NCI-H748 (cell line): Measurements from ENCODE around the gene RGL2.
"Not testable (repeated sequence)": the region's sequence is repeated elsewhere in the genome, so short reads cannot be mapped to it uniquely, and the experiment has no call there.

ENCODE experiments used
- DNase-seq: peaks from one replicate; lab custom pipeline; 2025; ENCODE audit not compliant: unreplicated experiment; lab: John Stamatoyannopoulos, UW

RGL2 gene

DNA sequence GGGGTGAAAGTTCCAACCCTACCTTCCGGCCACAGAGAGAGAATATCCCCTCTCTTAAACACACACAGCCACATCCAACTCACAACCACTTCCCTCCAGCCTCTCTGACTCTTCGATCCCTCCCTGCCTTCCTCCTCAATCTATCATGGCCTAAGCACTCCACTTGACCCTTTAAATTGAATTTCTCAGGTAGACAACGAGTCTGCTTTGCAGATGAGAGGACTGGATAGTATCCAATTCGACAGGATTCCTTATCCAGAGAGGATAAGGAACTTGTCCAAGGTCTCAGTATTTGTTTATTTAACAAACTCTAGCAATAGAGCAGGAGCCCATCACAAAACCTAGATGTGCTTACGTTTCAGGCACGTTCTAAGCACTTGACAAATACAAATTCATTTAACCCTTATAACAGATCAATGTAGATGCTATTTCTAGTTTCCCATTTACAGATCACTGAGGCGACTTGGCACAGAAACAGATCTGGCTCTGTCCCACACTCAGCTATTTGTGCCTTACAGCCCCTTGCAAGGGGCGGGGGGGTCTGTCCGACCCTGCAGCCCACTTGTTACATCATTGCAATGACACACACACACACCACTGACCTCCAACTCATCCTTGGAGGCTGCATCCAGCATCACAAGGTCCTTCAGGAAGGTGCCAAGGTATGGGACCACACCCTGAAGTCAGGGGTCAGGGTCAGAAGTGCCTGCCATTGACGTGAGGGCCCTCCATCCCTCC is 4.5 kb downstream of the RGL2 start:
- no peak for DNase-seq

DNA sequence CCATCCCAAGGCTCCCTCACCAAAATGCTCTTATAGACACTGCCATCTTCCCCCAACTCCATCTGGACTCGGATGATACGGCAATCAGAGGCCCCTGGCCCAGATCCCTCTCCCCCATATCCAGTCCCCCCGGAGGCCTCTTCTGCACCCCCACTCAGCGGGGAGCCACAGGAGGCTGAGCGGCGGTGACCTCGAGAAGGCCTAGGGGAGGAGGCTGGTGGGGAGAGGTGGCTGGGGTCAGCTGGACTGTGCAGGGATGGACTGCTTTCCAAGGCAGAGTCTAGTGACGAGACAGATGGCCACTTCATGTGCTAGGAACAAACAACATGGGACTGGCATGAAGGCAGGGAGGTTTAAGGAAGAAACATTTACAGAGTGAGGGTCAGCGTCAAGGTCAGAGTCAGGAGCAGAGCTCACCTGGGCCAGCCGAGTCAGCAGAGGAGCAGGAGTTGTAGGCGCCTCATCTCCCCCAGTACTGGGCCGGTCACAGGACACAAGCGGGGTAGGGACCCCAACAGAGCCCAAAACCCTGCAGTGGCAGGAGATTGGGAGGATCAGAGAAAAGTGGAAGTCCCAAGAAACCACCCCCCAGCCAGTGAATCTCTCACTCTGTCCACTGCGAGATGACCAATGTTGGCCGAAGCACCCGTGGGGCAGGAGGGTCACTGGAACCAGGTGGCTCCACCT is 5.6 kb downstream of the RGL2 start:
- no peak for DNase-seq

DNA sequence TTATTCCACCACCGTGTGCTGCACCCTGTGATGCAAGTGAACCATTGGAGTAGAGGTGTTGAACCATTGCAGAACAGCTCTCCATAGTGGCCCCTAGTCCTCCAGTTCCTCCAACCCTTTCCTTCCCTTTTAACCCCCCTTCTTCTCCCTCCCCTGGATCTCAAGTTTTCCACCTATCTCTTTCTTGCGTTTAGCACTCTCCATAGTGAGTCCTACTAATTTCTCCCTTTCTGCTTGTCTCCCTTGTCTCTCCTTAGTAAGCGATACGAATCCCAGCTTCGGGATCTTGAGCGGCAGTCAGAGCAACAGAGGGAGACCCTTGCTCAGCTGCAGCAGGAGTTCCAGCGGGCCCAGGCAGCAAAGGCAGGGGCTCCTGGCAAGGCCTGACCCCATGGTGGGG is 8.3 kb downstream of the RGL2 start:
- DNase-seq, result no peak

DNA sequence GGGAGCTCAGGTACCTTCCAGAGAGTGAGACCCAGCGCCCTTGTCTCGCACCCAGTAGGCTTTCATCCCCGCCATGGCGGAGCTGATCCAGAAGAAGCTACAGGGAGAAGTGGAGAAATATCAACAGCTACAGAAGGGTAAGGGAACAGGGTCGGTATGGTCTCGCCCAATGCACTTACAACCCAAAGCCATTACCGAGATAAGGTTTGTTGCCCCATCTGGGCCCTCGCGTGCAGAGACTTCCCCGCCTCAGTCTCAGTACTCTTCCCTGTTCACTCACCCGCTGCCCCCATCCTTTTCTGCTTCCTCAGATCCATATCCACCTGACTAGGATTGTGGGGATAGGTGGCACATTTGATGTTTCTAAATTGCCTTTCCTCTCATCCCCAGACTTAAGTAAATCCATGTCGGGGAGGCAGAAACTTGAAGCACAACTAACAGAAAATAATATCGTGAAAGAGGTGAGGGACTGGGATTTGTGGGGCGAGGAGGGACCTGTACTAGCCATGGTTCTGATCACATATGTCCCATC is 8.9 kb downstream of the RGL2 start:
- DNase-seq, result no peak

DNA sequence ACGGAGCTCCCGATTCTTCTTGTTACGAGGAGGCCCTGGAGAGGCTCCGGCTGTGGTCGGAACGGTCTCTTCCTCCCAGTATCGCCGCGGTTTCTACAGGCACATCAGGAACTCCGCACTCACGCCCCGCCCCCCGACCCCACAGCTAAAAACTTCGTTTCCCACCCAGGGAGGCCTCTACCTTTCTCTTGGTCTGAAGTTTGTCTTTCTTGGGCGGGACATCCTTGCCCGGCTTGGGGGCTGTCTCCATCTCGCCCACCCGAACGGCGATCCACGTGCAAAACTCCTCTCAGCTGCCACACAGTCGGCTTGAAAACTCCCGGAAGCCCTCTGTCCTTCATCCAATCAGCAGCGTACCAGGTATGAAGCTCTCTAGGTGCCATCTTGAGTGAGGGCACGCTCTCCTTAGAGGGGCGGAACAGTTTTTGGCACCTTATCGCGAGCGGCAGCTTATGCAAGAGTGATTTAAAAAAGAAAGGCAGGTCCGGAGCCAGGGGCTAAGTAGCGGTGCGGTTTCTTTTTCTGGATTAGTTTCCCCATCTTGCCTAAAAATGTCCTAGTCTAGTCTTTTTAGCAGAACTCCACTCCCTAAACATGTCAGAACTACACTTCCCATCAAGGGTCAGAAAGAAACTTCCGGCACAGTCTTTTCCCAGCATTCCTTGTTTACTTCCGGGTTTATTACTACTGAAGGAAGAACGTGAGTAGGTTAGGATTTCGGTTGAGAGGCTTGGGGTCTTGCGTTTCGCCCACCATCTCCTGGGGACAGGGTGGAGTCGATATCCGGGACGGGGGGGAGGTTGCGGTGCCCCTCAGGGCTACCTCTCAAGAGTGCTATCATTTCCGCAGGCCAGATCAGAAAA is 9.6 kb downstream of the RGL2 start, which contains the start of the genes PFDN6 and WDR46:
TSS of gene PFDN6 (plus strand) at position 681 of the 863 bp plus-strand sequence. CDS start 256 bp downstream, outside the sequence.
TSS of gene WDR46 (minus strand) at position 319 of the 863 bp plus-strand sequence. CDS start at position 250, 69 bp downstream.
- peak; percentile 91 for DNase-seq

DNA sequence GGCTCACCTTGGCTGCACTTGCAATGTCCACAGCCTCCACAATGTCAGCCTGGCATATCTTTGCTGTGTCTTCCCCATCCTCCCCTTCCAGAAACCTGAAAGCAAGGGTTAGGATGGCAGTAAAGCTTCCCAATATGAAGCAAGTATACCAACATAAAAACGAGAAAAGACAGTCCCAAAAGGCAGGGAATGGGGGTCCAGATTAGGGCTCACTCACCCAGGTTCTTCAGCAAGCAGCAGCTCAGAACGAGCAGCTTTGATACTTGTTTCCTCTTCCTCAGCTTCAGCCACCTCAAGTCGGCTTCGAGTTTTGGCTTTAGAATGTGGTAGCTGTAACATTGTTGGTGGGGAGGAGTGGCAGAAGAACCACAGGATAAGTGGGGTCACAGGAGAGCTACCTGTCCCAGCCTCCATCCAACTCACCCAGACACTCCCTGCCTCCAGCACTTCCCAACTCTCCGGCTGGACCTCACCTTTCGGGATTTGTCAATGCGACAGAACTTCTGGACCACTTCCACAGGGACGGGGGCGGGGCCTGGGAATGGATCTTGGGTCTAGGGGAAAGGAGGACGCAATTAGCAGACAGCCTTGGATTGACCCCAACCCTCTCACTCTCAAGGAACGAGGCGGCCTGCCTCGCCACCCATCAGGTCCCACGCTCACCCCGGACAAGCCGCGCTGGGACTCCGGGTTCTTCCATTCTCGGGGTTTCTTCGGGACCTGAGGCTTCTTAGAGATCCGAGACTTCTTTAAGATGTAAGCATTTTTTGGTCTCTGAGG is 10.4 kb downstream of the RGL2 start:
- DNase-seq, result no peak

DNA sequence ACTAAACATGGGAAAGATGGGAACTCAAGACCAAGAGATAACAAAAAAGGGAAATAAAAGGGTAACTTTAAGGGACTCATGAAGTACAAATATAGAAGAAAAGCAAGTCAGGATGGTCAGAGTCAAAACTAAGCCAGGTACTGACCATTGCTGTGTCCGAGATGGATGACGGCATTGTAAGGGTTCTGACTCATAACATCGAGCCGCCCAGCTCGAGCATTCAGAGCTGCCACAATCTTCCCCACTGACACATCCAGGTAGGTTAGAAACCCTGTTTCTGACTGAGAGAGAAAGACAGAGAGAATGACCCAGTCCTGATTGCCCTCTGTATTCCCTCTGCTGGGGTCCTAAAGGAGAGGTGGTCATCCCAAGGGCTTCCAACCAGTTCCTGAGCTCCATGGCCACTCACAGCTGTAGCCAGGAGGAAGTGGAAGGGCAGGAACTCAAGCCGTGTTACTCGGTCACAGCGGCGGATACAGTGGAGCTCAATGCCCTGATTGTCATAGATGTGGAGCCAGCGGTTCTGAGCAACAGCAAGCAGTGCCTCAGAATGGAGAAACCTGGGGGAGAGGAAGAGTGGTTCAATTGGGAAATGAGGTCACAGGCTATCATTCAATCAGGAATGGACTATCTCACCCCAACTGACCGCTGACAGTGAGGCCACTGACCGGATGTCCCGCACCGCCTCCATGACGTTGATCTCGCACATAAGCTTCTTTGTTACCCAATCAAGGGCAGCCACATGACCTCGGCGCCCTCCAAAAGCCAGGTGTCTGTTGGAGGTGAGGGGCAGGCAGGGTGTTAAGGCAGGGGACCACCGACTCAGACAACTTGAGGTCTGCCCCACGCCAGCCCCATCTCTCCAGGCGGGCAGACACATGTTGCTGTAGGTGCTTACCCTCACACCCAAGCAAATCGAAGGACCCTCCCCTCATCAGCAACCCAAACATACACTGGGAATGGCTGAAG is 11.5 kb downstream of the RGL2 start:
- no peak for DNase-seq

DNA sequence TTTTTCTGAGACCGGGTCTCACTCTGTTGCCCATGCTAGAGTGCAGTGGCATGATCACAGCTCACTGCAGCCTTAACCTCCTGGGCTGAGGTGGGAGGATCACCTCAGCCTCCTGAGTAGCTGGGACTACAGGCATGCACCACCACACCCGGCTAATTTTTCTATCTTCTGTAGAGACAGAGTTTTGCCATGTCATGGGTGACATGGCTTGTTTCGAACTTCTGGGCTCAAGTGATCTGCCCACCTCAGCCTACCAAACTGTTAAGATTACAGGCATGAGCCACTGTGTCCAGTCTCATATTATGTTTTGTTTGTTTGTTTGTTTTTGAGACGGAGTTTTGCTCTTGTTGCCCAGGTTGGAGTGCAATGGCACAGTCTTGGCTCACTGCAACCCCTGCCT is 13.5 kb downstream of the RGL2 start:
- not testable (repeated sequence) for DNase-seq

DNA sequence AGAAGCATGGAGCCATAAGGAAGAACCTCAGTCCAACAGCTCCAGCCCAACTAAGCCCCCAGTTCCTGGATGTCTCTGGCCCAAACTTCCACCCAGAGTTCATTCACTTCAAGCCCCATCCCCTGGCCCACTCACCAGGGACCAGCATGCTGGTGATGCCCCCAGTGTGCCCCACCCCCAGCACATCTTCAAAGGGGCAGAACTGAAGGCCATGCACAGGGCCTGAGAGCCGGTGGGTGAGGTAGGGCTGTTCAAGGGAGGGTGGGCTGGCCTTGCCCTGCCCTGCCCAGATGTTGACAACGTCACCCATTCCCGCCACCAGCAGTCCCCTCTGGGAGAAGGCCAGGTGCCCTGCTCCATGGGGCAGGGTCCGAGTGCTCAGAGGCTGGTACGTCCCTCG is 18.2 kb downstream of the RGL2 start:
- no peak for DNase-seq

DNA sequence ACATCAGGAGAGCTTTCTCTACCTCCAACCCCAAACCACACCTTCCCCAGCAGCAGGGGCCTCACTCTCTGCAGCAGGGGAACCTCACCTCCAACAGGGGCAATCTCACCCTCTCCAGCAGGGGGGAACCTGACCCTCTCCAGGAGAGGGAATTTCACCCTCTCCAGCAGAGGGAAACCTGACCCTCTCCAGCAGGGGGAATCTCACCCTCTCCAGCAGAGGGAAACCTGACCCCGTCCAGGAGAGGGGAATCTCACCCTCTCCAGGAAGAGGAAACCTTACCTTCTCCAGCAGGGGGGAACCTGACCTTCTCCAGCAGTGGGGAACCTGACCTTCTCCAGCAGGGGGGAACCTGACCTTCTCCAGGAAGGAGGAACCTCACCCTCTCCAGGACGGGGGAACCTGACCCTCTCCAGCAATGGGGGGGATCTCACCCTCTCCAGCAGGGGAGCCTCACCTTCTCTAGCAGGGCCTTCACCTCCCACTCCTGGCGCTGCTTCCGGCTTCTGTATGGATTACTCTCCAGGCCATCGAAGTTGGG is 18.7 kb downstream of the RGL2 start:
- DNase-seq, result peak; percentile 46

DNA sequence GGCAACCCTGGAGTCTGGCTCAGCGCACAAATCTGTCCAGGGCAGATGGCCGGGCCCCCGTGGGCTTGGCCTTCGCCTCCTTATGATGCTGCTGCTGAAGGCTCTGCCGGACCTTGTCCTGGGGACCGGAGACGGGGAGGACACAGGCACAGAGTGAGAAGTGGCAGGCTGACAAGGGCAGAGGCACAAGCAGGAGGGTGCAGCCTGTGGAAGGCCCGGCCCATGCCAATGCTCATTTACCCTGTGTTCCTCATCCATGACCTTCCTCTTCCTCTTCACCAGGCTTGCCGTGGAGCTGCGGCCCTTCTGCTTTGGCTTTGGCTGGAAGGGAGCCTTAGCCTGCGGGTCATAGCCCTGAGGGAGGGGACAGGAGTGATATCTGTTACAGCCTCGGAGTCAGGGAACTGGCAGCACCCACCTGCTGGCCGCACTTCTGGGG is 19.5 kb downstream of the RGL2 start:
- no peak for DNase-seq

DNA sequence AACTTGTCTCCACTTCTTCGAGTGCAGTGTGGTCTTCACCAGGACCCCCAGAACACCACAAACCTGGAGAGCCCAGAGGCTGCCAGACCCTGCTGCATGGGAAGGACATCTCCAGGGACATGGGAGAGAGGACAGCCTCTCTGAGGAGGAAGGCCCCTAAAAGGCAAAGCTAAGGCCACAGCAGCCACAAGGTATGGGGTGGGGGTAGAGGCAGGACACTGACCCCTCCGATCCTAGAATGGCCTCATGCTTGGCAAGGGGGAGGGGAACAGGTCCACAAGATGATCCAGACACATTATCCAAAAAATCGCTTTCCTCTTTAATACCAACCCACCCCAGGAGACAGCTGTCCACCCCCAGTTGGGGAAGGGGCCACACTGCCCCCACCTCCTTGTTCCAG is 19.9 kb downstream of the RGL2 start:
- no peak for DNase-seq

DNA sequence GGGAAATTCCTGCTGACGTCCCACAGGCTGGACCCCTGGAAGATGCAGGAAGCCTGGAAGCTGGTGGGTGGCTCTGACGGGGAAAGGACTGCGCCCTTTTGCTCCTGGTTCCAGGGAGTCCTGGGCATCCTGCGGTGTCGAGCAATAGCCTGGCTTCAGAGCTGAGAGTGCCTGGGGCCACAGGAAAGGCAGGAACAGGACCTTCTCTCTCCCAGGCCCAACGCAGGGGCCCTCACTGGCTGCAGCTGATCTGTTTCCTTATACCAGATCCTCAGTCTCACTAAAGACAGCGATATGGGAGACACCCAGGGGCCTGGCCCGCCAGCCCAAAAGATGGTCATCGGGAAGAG is 20.4 kb downstream of the RGL2 start:
- DNase-seq, result no peak

DNA sequence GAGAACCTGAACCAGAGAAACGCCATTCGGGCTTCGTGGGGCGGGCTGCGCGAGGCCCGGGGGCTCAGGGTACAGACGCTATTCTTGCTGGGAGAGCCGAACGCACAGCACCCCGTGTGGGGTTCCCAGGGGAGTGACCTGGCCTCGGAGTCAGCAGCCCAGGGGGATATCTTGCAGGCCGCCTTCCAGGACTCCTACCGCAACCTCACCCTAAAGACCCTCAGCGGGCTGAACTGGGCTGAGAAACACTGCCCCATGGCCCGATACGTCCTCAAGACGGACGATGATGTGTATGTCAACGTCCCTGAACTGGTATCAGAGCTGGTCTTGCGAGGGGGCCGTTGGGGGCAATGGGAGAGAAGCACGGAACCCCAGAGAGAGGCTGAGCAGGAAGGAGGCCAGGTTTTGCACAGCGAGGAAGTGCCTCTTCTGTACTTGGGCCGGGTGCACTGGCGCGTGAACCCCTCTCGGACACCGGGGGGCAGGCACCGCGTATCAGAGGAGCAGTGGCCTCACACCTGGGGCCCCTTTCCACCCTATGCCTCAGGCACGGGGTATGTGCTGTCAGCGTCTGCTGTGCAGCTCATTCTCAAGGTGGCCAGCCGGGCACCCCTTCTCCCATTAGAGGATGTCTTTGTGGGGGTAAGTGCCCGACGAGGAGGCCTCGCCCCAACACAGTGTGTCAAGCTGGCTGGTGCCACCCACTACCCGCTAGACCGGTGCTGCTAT is 20.9 kb downstream of the RGL2 start:
- no peak for DNase-seq

DNA sequence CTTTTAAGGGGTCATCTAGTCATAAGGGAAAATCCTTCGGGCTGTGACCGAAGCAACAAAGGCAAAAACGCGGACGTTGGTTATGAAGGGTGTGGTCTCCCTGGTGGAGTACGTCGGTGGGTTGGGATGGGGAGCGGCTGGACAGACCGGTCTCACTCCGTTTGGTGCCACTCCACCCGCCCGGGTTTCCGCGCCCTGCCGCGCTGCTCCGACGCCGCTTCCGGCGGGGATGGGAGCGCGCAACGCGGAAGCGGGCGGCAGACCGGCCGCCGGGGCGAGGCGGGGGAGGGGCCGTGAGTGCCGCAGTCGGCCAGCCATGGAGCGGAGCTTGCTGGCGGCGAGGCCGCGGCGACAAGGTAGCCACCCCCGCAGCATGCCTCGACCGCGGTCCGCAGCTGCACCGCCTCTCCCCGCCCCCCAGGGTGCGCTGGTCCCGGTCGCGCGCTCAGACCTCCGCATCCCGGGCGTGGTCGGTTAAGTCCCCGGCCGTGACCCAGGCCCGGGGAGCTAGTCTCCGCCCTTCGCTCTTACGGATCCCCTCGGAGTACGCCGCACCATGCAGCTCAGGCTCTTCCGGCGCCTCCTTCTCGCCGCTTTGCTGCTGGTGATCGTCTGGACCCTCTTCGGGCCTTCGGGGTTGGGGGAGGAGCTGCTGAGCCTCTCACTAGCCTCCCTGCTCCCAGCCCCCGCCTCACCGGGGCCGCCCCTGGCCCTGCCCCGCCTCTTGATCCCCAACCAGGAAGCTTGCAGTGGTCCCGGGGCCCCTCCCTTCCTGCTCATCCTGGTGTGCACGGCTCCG is 21.7 kb downstream of the RGL2 start, which contains the start of gene B3GALT4:
TSS of gene B3GALT4 (plus strand) at position 260 of the 799 bp plus-strand sequence. CDS start at position 557, 297 bp downstream.
- DNase-seq, result peak; percentile 94

DNA sequence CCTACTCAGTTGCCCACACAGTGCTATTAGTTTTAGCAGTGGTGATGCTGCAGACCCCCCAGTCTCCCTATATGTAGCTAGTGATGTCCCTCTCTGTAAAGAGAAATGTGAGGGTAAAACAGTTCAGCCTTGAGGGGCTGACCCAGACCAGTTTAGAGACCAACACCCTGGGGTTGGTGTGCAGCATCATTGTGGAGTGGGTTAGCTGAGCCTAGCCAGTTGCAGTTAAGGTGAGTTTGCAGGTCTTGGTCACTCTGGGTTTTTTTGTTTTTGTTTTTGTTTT is 22.2 kb downstream of the RGL2 start:
- no peak for DNase-seq

DNA sequence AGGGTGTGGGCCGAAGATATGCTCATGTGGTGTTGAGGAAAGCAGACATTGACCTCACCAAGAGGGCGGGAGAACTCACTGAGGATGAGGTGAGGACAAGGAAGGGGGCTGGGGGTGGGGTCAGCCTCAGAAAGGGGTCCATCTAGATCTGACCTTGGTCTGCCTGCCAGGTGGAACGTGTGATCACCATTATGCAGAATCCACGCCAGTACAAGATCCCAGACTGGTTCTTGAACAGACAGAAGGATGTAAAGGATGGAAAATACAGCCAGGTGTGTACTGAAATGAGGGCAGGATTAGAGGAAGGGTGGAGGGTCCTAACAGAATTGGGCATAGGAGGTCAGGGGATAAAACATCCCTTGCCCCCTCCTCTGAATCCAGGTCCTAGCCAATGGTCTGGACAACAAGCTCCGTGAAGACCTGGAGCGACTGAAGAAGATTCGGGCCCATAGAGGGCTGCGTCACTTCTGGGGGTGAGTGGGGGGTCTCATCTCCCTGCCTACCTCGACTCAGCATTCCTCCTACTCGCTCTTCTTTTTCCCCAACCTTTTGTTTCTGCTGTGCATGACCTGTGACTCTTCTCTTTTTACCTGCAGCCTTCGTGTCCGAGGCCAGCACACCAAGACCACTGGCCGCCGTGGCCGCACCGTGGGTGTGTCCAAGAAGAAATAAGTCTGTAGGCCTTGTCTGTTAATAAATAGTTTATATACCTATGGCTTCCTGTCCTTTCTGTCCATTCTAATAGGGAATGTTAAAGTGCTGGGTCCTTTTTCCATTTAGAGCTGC is 22.8 kb downstream of the RGL2 start:
- not testable (repeated sequence) for DNase-seq
